Neural crest cell (in vitro differentiated cells): ENCODE measurements around the gene THBS3. TPM values are rescaled to one million over a fixed set of nuclear protein-coding genes. Genes with fewer than 3 reads are reported as not detected.
"Not testable (repeated sequence)": the region's sequence is repeated elsewhere in the genome, so short reads cannot be mapped to it uniquely, and the experiment has no call there.

Experiments
- DNase-seq: peaks from one replicate; pipeline ENCODE4 v3.0.0; 2021; ENCODE audit warnings: low read depth, mixed read lengths, low spot score
- H3K27ac Mint-ChIP-seq: one replicate; pipeline ENCODE4 v1.8.0; 2021; ENCODE audit warnings: mild to moderate bottlenecking, mixed read lengths; ENCODE audit not compliant: unreplicated experiment
- H3K27me3 Mint-ChIP-seq: 2 replicates; pipeline ENCODE4 v1.8.0; 2021; ENCODE audit warnings: low read depth, mild to moderate bottlenecking, mixed read lengths
- H3K36me3 Mint-ChIP-seq: 2 replicates; pipeline ENCODE4 v1.8.0; 2021; ENCODE audit warnings: low read depth, mild to moderate bottlenecking, mixed read lengths
- H3K4me1 Mint-ChIP-seq: 2 replicates; pipeline ENCODE4 v1.8.0; 2021; ENCODE audit warnings: mixed read lengths
- H3K4me3 Mint-ChIP-seq: one replicate; pipeline ENCODE4 v1.8.0; 2021; ENCODE audit warnings: mild to moderate bottlenecking, mixed read lengths
- H3K9me3 Mint-ChIP-seq: 2 replicates; pipeline ENCODE4 v1.8.0; 2021; ENCODE audit warnings: mixed read lengths
- total RNA-seq: library from RNA; stranded (reverse); gene quantifications from 2 replicates; pipeline ENCODE4 v1.2.1, GENCODE V29; 2021
- TF ChIP-seq, protein P1 (sequence below): fragments of 200-600 bp; sonication (generic); conservative IDR thresholded peaks from 2 replicates; pipeline ENCODE4 v1.5.0; 2021; ENCODE audit warnings: antibody characterized with exemption, mild to moderate bottlenecking

The THBS3 gene
- total RNA-seq, 1 donor from 2014 or later, result 21.4 TPM

DNA sequence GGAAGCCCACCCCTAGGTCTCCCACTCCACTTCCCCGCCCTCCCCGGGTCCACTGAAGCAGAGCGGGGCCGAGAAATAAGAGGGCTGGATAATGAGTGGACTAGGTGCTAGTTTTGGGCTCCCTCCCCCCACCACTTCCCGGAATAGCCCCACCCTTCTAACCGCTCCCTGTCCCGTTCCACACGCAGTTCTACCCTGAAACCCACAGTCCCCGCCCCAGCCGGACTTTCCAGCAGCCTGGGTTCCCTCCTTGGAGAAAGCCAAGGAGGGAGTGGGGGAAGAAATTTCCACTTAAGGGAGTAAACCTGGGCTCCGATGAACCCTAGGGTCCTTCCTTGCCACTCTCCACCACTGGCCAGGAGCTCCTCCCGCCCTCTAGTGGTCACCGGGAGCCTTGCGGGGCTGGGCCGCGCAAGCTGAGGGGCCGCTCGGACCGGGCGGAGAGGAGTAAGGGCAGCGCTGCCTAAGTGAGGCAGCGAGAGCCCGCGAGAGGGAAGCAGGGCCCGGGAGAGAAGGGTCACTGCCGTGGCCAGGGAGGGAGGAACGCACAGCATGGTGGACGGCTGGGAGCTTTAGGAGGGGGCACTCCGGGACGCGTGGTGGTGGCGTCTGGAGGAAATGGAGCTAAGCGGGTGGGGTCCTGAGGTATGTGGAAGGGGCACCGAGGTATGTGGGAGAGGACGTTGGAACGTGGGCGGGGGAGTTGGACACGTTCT, 14.3 kb downstream of the THBS3 start:
- TF ChIP-seq, protein P1, sequence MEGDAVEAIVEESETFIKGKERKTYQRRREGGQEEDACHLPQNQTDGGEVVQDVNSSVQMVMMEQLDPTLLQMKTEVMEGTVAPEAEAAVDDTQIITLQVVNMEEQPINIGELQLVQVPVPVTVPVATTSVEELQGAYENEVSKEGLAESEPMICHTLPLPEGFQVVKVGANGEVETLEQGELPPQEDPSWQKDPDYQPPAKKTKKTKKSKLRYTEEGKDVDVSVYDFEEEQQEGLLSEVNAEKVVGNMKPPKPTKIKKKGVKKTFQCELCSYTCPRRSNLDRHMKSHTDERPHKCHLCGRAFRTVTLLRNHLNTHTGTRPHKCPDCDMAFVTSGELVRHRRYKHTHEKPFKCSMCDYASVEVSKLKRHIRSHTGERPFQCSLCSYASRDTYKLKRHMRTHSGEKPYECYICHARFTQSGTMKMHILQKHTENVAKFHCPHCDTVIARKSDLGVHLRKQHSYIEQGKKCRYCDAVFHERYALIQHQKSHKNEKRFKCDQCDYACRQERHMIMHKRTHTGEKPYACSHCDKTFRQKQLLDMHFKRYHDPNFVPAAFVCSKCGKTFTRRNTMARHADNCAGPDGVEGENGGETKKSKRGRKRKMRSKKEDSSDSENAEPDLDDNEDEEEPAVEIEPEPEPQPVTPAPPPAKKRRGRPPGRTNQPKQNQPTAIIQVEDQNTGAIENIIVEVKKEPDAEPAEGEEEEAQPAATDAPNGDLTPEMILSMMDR, result peak; percentile 99
- peak overlapping the region; percentile 93 for H3K4me3 Mint-ChIP-seq
- peaks cover 57% of the 10 kb centered on the region for H3K4me1 Mint-ChIP-seq
- peaks cover 5% of the 10 kb centered on the region for H3K27me3 Mint-ChIP-seq
- peak; percentile 99 for DNase-seq
- peaks cover 17% of the 10 kb centered on the region for H3K36me3 Mint-ChIP-seq
- H3K9me3 Mint-ChIP-seq, result no peaks in the 10 kb centered on the region
- H3K27ac Mint-ChIP-seq, result peak overlapping the region; percentile 99

GRCh38 chr1:155192346-155193274, 15.1 kb downstream of the THBS3 start:
- no peak for DNase-seq

GRCh38 chr1:155191904-155192303, 15.8 kb downstream of the THBS3 start:
- peaks cover 9% of the 10 kb centered on the region for H3K27me3 Mint-ChIP-seq
- H3K36me3 Mint-ChIP-seq, result peaks cover 11% of the 10 kb centered on the region
- H3K9me3 Mint-ChIP-seq, result no peaks in the 10 kb centered on the region
- H3K4me1 Mint-ChIP-seq, result peaks cover 50% of the 10 kb centered on the region
- H3K27ac Mint-ChIP-seq, result peak overlapping the region; percentile 94
- H3K4me3 Mint-ChIP-seq, result peak overlapping the region; percentile 75
- TF ChIP-seq, protein P1, result no peak
- no peak for DNase-seq

More at GRCh38 chr1:155192346-155193274, 15.1 kb downstream of the THBS3 start:
- H3K36me3 Mint-ChIP-seq, result peaks cover 14% of the 10 kb centered on the region
- peaks cover 55% of the 10 kb centered on the region for H3K4me1 Mint-ChIP-seq
- TF ChIP-seq, protein P1, result no peak
- H3K27ac Mint-ChIP-seq, result peak overlapping the region; percentile 99
- no peaks in the 10 kb centered on the region for H3K9me3 Mint-ChIP-seq
- H3K4me3 Mint-ChIP-seq, result peak overlapping the region; percentile 93
- peaks cover 9% of the 10 kb centered on the region for H3K27me3 Mint-ChIP-seq

GRCh38 chr1:155189926-155190325, 17.8 kb downstream of the THBS3 start:
- not testable (repeated sequence) for H3K27me3 Mint-ChIP-seq, H3K4me3 Mint-ChIP-seq, H3K36me3 Mint-ChIP-seq, DNase-seq, H3K9me3 Mint-ChIP-seq, H3K27ac Mint-ChIP-seq
- peaks cover 32% of the 10 kb centered on the region for H3K4me1 Mint-ChIP-seq

DNA sequence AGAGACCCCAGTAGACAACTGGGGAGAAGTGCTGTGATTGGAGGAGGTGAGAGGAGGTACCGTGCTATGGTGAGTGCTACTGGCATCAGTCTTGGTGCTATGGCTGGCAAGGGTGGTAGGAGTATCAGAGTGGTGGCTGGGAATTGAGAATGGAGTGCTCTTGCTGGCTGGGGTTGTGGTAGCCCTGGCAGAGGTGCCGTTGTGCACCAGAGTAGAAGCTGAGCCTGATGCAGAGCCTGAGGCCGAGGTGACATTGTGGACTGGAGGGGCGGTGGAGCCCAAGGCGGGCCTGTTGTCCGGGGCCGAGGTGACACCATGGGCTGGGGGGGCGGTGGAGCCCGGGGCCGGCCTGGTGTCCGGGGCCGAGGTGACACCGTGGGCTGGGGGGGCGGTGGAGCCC, 19.4 kb downstream of the THBS3 start:
- H3K9me3 Mint-ChIP-seq, result no peaks in the 10 kb centered on the region
- TF ChIP-seq, protein P1, result no peak
- peaks cover 5% of the 10 kb centered on the region for H3K27me3 Mint-ChIP-seq
- peaks cover 18% of the 10 kb centered on the region for H3K4me1 Mint-ChIP-seq
- peak overlapping the region; percentile 98 for H3K27ac Mint-ChIP-seq
- no peak for DNase-seq
- H3K4me3 Mint-ChIP-seq, result peak overlapping the region; percentile 70
- peaks cover 4% of the 10 kb centered on the region for H3K36me3 Mint-ChIP-seq
